Activated CD8-positive, alpha-beta memory T cell treated with anti-CD3 and anti-CD28 coated beads for 1 hour (primary cell): Measurements from ENCODE around the gene NFKBIZ.
"Not testable (repeated sequence)": the region's sequence is repeated elsewhere in the genome, so short reads cannot be mapped to it uniquely, and the experiment has no call there.

ENCODE experiments used
- DNase-seq, 2 donors: peaks; one replicate each; pipeline ENCODE4 v3.0.0-alpha.2; 2020; ENCODE audit warnings: low read depth in 1 of 2; ENCODE audit errors: extremely low read depth in 1 of 2

The NFKBIZ gene

GRCh38 chr3:101868534-101869464 lies 19.5 kb downstream of the NFKBIZ start:
- no peak for DNase-seq

GRCh38 chr3:101870138-101870537 lies 20.8 kb downstream of the NFKBIZ start:
- no peak for DNase-seq

- no peak for DNase-seq
Measured at GRCh38 chr3:101873619-101874018, 24.3 kb downstream of the NFKBIZ start.

GRCh38 chr3:101876142-101876541 lies 26.8 kb downstream of the NFKBIZ start:
- DNase-seq = no peak

GRCh38 chr3:101878589-101878988 lies 29.3 kb downstream of the NFKBIZ start:
- DNase-seq = no peak

GRCh38 chr3:101879102-101879501 lies 29.8 kb downstream of the NFKBIZ start:
- no peak for DNase-seq

GRCh38 chr3:101879623-101880284 lies 30.4 kb downstream of the NFKBIZ start:
- DNase-seq = no peak

- no peak for DNase-seq
Measured at GRCh38 chr3:101884776-101885175, 35.5 kb downstream of the NFKBIZ start.

GRCh38 chr3:101885584-101885983 lies 36.3 kb downstream of the NFKBIZ start:
- not testable (repeated sequence) for DNase-seq

- no peak for DNase-seq
Measured at GRCh38 chr3:101886626-101887025, 37.3 kb downstream of the NFKBIZ start.

- no peak for DNase-seq
Measured at GRCh38 chr3:101888653-101889052, 39.3 kb downstream of the NFKBIZ start.

GRCh38 chr3:101890716-101891115 lies 41.4 kb downstream of the NFKBIZ start:
- DNase-seq = no peak

GRCh38 chr3:101892648-101893047 lies 43.3 kb downstream of the NFKBIZ start:
- no peak for DNase-seq

- DNase-seq = no peak
Measured at GRCh38 chr3:101896083-101896757, 46.9 kb downstream of the NFKBIZ start.

- no peak for DNase-seq
Measured at GRCh38 chr3:101897013-101897412, 47.7 kb downstream of the NFKBIZ start.

GRCh38 chr3:101898039-101898438 lies 48.7 kb downstream of the NFKBIZ start:
- DNase-seq = no peak

- DNase-seq = no peak
Measured at GRCh38 chr3:101898752-101899169, 49.4 kb downstream of the NFKBIZ start.

GRCh38 chr3:101900316-101900715 lies 51.0 kb downstream of the NFKBIZ start:
- no peak for DNase-seq

- no peak for DNase-seq
Measured at GRCh38 chr3:101900736-101901135, 51.4 kb downstream of the NFKBIZ start.

GRCh38 chr3:101902041-101902440 lies 52.7 kb downstream of the NFKBIZ start:
- DNase-seq = no peak

GRCh38 chr3:101903451-101903871 lies 54.1 kb downstream of the NFKBIZ start:
- DNase-seq = no peak
